K562 (cell line): Measurements from ENCODE around the gene HEMGN. TPM values are rescaled to one million over a fixed set of nuclear protein-coding genes. Genes with fewer than 3 reads are reported as not detected.
A peak's percentile ranks its signal among the peaks of the same experiment; 100 is the strongest.

Experiments
- ARNT ChIP-seq, 2 experiments: fragments of 450-650 bp; IDR thresholded peaks; 2 replicates each; pipeline ENCODE4 v1.6.1; 2016; ENCODE audit warnings: mild to moderate bottlenecking in 1 of 2
- BACH1 ChIP-seq: fragments of 200-800 bp; sonication (Bioruptor generic); IDR thresholded peaks from 2 replicates; pipeline ENCODE4 v1.6.1; 2016; ENCODE audit warnings: missing genetic modification characterization, missing compliant biosample characterization
- BHLHE40 ChIP-seq: IDR thresholded peaks from 2 replicates; pipeline ENCODE4 v1.6.1; 2011; ENCODE audit warnings: low read length, improper control_type of control experiment
- CHCHD3 ChIP-seq: fragments of 250-450 bp; sonication (Bioruptor Pico); IDR thresholded peaks from 2 replicates; pipeline ENCODE4 v2.1.2; 2022; ENCODE audit warnings: mild to moderate bottlenecking
- CREBBP ChIP-seq: IDR thresholded peaks from one replicate; pipeline ENCODE4 v1.6.1; 2012; ENCODE audit warnings: low read depth, mild to moderate bottlenecking, control low read depth, inconsistent platforms, low read length
- DDX20 ChIP-seq: fragments of 450-650 bp; IDR thresholded peaks from 2 replicates; pipeline ENCODE4 v1.6.1; 2016; ENCODE audit warnings: missing genetic modification characterization, low read depth, mild to moderate bottlenecking, missing compliant biosample characterization, moderate library complexity
- DMBX1 ChIP-seq: fragments of 250-450 bp; sonication (Bioruptor Pico); IDR thresholded peaks from 2 replicates; pipeline ENCODE4 v1.8.0; 2022; ENCODE audit warnings: inconsistent platforms, mild to moderate bottlenecking, moderate library complexity, borderline replicate concordance
- E2F4 ChIP-seq: sonication (generic); formaldehyde crosslinking; IDR thresholded peaks from 2 replicates; pipeline ENCODE4 v1.8.0; 2022; ENCODE audit warnings: mild to moderate bottlenecking, low read depth, missing genetic modification reagents
- HDAC3 ChIP-seq: fragments of 450-650 bp; IDR thresholded peaks from 2 replicates; pipeline ENCODE4 v1.6.1; 2018; ENCODE audit warnings: borderline replicate concordance, mild to moderate bottlenecking, moderate library complexity; ENCODE audit not compliant: partially characterized antibody
- HEY1 ChIP-seq: fragments of 250-450 bp; sonication (Bioruptor Pico); IDR thresholded peaks from 2 replicates; pipeline ENCODE4 v1.5.0; 2020; ENCODE audit warnings: mild to moderate bottlenecking, moderate library complexity, borderline replicate concordance
- HLTF ChIP-seq: fragments of 450-650 bp; IDR thresholded peaks from 2 replicates; pipeline ENCODE4 v1.6.1; 2016
- LARP7 ChIP-seq: fragments of 450-650 bp; IDR thresholded peaks from 2 replicates; pipeline ENCODE4 v1.6.1; 2016
- MITF ChIP-seq: IDR thresholded peaks from 2 replicates; pipeline ENCODE4 v1.6.1; 2014; ENCODE audit warnings: antibody characterized with exemption
- PML ChIP-seq: IDR thresholded peaks from 2 replicates; pipeline ENCODE4 v1.6.1; 2012; ENCODE audit warnings: low read length, inconsistent platforms
- SAFB ChIP-seq: fragments of 200-400 bp; formaldehyde crosslinking; IDR thresholded peaks from 2 replicates; pipeline ENCODE4 v1.6.1; 2017; ENCODE audit warnings: low read depth, low read length, borderline replicate concordance
- SMARCA4 ChIP-seq: fragments of 450-650 bp; IDR thresholded peaks from 2 replicates; pipeline ENCODE4 v1.6.1; 2016
- ZNF318 ChIP-seq, 2 experiments: fragments of 450-650 bp; IDR thresholded peaks; 2 replicates each; pipeline ENCODE4 v1.6.1; 2016; ENCODE audit warnings: mild to moderate bottlenecking in 2 of 2, borderline replicate concordance in 1 of 2, low read depth in 1 of 2, moderate library complexity in 1 of 2
- ZNF551 ChIP-seq: fragments of 250-450 bp; sonication (Bioruptor Pico); IDR thresholded peaks from 2 replicates; pipeline ENCODE4 v1.5.0; 2021; ENCODE audit warnings: mild to moderate bottlenecking, moderate library complexity
- polyA plus RNA-seq, 8 experiments: library from polyadenylated mRNA; depleted of rRNA in 4 of 8; stranded (reverse) in 5 of 8; unstranded in 3 of 8; fragments of >200 nt; fragmentation: Nextera tagmentation in 2 of 8; fragmentation: Illumina TruSeq in 1 of 8; extraction: Ambion mirVana in 2 of 8; extraction: Trizol in 1 of 8; gene quantifications; 2 replicates each; pipeline versions ENCODE4 v1.2.1 to v1.2.3, GENCODE V29; 2011 to 2014; ENCODE audit warnings: inconsistent platforms in 1 of 8, missing spikeins in 1 of 8
- total RNA-seq, 7 experiments: library from RNA; depleted of rRNA in 6 of 7; stranded (reverse); fragments of >200 nt in 6 of 7; fragmentation: Illumina TruSeq in 2 of 7; extraction: Trizol in 2 of 7; gene quantifications; 2 replicates each; pipeline versions ENCODE4 v1.2.1 to v1.2.3, GENCODE V29; 2011 to 2021; ENCODE audit warnings: low replicate concordance in 1 of 7

HEMGN gene
- total and polyA plus RNA-seq, 9 of the 15 experiments (the other 6 are each of a cell fraction or from before 2014, with no cell fraction given): 56.3 to 258 (median 137) TPM

GRCh38 chr9:97943308-97943855 is 5.4 kb upstream of the HEMGN start (continued):
- TF ChIP-seq HDAC3 (peak; percentile 93), LARP7 (no peak), ZNF318 (IDR thresholded peaks at IDR 0.05; ENCODE audit: borderline replicate concordance in 1 of 2, low read depth in 1 of 2) (no peak), MITF (no peak), BACH1 (tag) (no peak), DDX20 (tag) (0 out of 2 replicates have a peak, but pooled peaks have one; percentile 32), CHCHD3 (no peak), ARNT (IDR thresholded peaks at IDR 0.05) (peak; percentile 70 to 89; a peak in 3 of 4 replicates), ZNF551 (CRISPR knock-in tag) (no peak), HEY1 (CRISPR knock-in tag) (no peak), E2F4 (CRISPR knock-in tag) (no peak), HLTF (no peak), SMARCA4 (peak; percentile 98), DMBX1 (CRISPR knock-in tag) (peak; percentile 66; the same call in 1 of the 2 replicates), CREBBP (no peak), BHLHE40 (no peak), PML (peak; percentile 97), SAFB (no peak)
